GM23248 (cell line): ENCODE data around the gene RAPGEF2. TPM values are rescaled to one million over a fixed set of nuclear protein-coding genes. Genes with fewer than 3 reads are reported as not detected.
A peak's percentile ranks its signal among the peaks of the same experiment; 100 is the strongest.
"Not testable (repeated sequence)": the region's sequence is repeated elsewhere in the genome, so short reads cannot be mapped to it uniquely, and the experiment has no call there.

Experiments used
- DNase-seq: peaks from one replicate; pipeline ENCODE4 v3.0.0-alpha.2; 2015
- H2AFZ ChIP-seq: fragments of 200-600 bp; sonication (generic); 2 replicates; pipeline ENCODE4 v1.6.1; 2016; ENCODE audit warnings: antibody characterized with exemption
- H3F3A ChIP-seq: fragments of 200-600 bp; sonication (generic); 2 replicates; pipeline ENCODE4 v1.6.1; 2016; ENCODE audit warnings: mild to moderate bottlenecking, antibody characterized with exemption, mixed run types; ENCODE audit not compliant: insufficient read depth
- H3K27ac ChIP-seq: fragments of 200-600 bp; sonication (generic); 2 replicates; pipeline ENCODE4 v1.5.1; 2016; ENCODE audit warnings: mild to moderate bottlenecking
- H3K27me3 ChIP-seq: fragments of 200-600 bp; sonication (generic); replicated peaks from 2 replicates; pipeline ENCODE4 v1.6.1; 2016; ENCODE audit warnings: mild to moderate bottlenecking; ENCODE audit not compliant: insufficient read depth
- H3K36me3 ChIP-seq: fragments of 200-600 bp; sonication (generic); 2 replicates; pipeline ENCODE4 v1.6.1; 2016; ENCODE audit warnings: low read depth, mild to moderate bottlenecking
- H3K4me1 ChIP-seq: fragments of 200-600 bp; sonication (generic); 2 replicates; pipeline ENCODE4 v1.6.1; 2016; ENCODE audit warnings: mild to moderate bottlenecking; ENCODE audit not compliant: insufficient read depth
- H3K4me2 ChIP-seq: fragments of 200-600 bp; sonication (generic); one replicate; pipeline ENCODE4 v1.6.1; 2016; ENCODE audit warnings: mild to moderate bottlenecking; ENCODE audit not compliant: unreplicated experiment
- H3K4me3 ChIP-seq: fragments of 200-600 bp; sonication (generic); 2 replicates; pipeline ENCODE4 v1.5.1; 2016; ENCODE audit warnings: mild to moderate bottlenecking
- H3K79me2 ChIP-seq: fragments of 200-600 bp; sonication (generic); 2 replicates; pipeline ENCODE4 v1.6.1; 2016; ENCODE audit warnings: mild to moderate bottlenecking; ENCODE audit not compliant: insufficient read depth
- H3K9ac ChIP-seq: fragments of 200-600 bp; sonication (generic); 2 replicates; pipeline ENCODE4 v1.6.1; 2016; ENCODE audit warnings: mild to moderate bottlenecking
- H3K9me2 ChIP-seq: fragments of 200-600 bp; sonication (generic); 2 replicates; pipeline ENCODE4 v1.6.1; 2016; ENCODE audit warnings: mixed run types, mild to moderate bottlenecking, moderate library complexity; ENCODE audit not compliant: insufficient read depth
- H3K9me3 ChIP-seq: fragments of 200-600 bp; sonication (generic); one replicate; pipeline ENCODE4 v1.6.1; 2017; ENCODE audit warnings: low read depth
- H4K20me1 ChIP-seq: fragments of 200-600 bp; sonication (generic); 2 replicates; pipeline ENCODE4 v1.6.0; 2016; ENCODE audit not compliant: insufficient read depth
- EZH2 ChIP-seq: fragments of 200-600 bp; sonication (generic); IDR thresholded peaks from 2 replicates; pipeline ENCODE4 v1.6.1; 2018; ENCODE audit warnings: antibody characterized with exemption, mild to moderate bottlenecking; ENCODE audit not compliant: insufficient read depth, poor library complexity, severe bottlenecking
- EZH2phosphoT487 ChIP-seq: fragments of 200-600 bp; sonication (generic); IDR thresholded peaks from 2 replicates; pipeline ENCODE4 v1.6.1; 2018; ENCODE audit warnings: antibody characterized with exemption, moderate library complexity, mild to moderate bottlenecking, low read depth; ENCODE audit not compliant: insufficient read depth
- WGBS, 2 experiments: methylation state at CpG; one replicate each; pipeline ENCODE4 v1.1.6; 2015 to 2017; ENCODE audit warnings: low lambda C conversion rate in 2 of 2, low coverage in 1 of 2; ENCODE audit errors: missing lambda C conversion rate in 2 of 2; 5-methylcytosine and 5-hydroxymethylcytosine counted together
- in situ Hi-C: fragments of 300-500 bp; cut with MboI; formaldehyde crosslinking; loops from 2 replicates; pipeline ENCODE4 v1.15.0; 2020
- polyA plus RNA-seq: library from polyadenylated mRNA; unstranded; fragments of >200 nt; fragmentation: Nextera tagmentation; extraction: Ambion mirVana; gene quantifications from 2 replicates; pipeline ENCODE4 v1.2.1, GENCODE V29; 2016
- total RNA-seq: library from RNA; depleted of rRNA; stranded (reverse); fragments of >200 nt; shearing (Covaris generic); gene quantifications from 2 replicates; pipeline ENCODE4 v1.2.3, GENCODE V29; 2014

Gene RAPGEF2
- total and polyA plus RNA-seq, 2 experiments from 2014 or later = 6.6 to 21.7 TPM

- no peak overlapping the region for H3K4me3 ChIP-seq
- H3K4me2 ChIP-seq = no peak overlapping the region
- no peak overlapping the region for H2AFZ ChIP-seq
- no peaks in the 10 kb centered on the region for H4K20me1 ChIP-seq
- H3K36me3 ChIP-seq = no peaks in the 10 kb centered on the region
- TF ChIP-seq EZH2 = no peak
- TF ChIP-seq EZH2phosphoT487 = no peak
- no peak overlapping the region for H3K27ac ChIP-seq
- no peaks in the 10 kb centered on the region for H3K27me3 ChIP-seq
- 74 to 80% methylated on average over 3 of the region's 3 CpGs for WGBS, 2 experiments
- in situ Hi-C loops = no loop called here
- H3F3A ChIP-seq = no peaks in the 10 kb centered on the region
- H3K4me1 ChIP-seq = peaks cover 30% of the 10 kb centered on the region
- no peak overlapping the region for H3K9ac ChIP-seq
- H3K9me2 ChIP-seq = no peaks in the 10 kb centered on the region
- peak; percentile 14 for DNase-seq
- peaks cover 78% of the 10 kb centered on the region for H3K79me2 ChIP-seq
- H3K9me3 ChIP-seq = no peaks in the 10 kb centered on the region
These were observed 76.4 kb downstream of the RAPGEF2 start for GRCh38 chr4:159178979-159179969.

- not testable (repeated sequence) for H3F3A ChIP-seq, H3K27ac ChIP-seq, H4K20me1 ChIP-seq, H3K9me3 ChIP-seq, H3K36me3 ChIP-seq, H3K4me3 ChIP-seq, DNase-seq, H3K9me2 ChIP-seq, H3K9ac ChIP-seq, H3K27me3 ChIP-seq, H2AFZ ChIP-seq, H3K4me2 ChIP-seq
- Histone ChIP-seq H3K79me2 (peaks cover 55% of the 10 kb centered on the region), H3K4me1 (peaks cover 16% of the 10 kb centered on the region)
- WGBS, 2 experiments = 84 to 100% methylated on average over 4 of the region's 4 CpGs
- in situ Hi-C loops = loop anchor here (10.0 kb wide), 1 partner anchor 329 kb away; no protein-coding TSS in a partner anchor
These were observed 81.2 kb downstream of the RAPGEF2 start for GRCh38 chr4:159183885-159184605.

- Histone ChIP-seq H3K79me2 (peaks cover 40% of the 10 kb centered on the region), H3K27me3 (no peaks in the 10 kb centered on the region), H3K4me2 (no peak overlapping the region), H3K9me2 (no peaks in the 10 kb centered on the region), H3K4me1 (peaks cover 8% of the 10 kb centered on the region; the same call in 1 of the 2 replicates), H3F3A (no peaks in the 10 kb centered on the region), H3K36me3 (no peaks in the 10 kb centered on the region), H3K9ac (no peak overlapping the region), H4K20me1 (no peaks in the 10 kb centered on the region), H3K4me3 (no peak overlapping the region), H3K9me3 (no peaks in the 10 kb centered on the region), H3K27ac (no peak overlapping the region), H2AFZ (no peak overlapping the region)
- 95 to 100% methylated on average over 1 of the region's 1 CpG for WGBS, 2 experiments
- in situ Hi-C loops = loop anchor here (10.0 kb wide), 1 partner anchor 331 kb away; no protein-coding TSS in a partner anchor
- TF ChIP-seq EZH2phosphoT487 (no peak), EZH2 (no peak)
- DNase-seq = peak; percentile 14
These were observed 82.7 kb downstream of the RAPGEF2 start for GRCh38 chr4:159185591-159186023.

- no peak overlapping the region for H3K27ac ChIP-seq
- H3K27me3 ChIP-seq = no peaks in the 10 kb centered on the region
- no peak overlapping the region for H3K4me3 ChIP-seq
- H3K9me3 ChIP-seq = no peaks in the 10 kb centered on the region
- no peaks in the 10 kb centered on the region for H3K9me2 ChIP-seq
- in situ Hi-C loops = loop anchor here (10.0 kb wide), 1 partner anchor 334 kb away; no protein-coding TSS in a partner anchor
- no peak overlapping the region for H3K4me2 ChIP-seq
- H3K9ac ChIP-seq = no peak overlapping the region
- H3F3A ChIP-seq = peaks cover 10% of the 10 kb centered on the region; the same call in 1 of the 2 replicates
- no peaks in the 10 kb centered on the region for H3K36me3 ChIP-seq
- H3K4me1 ChIP-seq = peaks cover 24% of the 10 kb centered on the region
- no peaks in the 10 kb centered on the region for H4K20me1 ChIP-seq
- no peak for TF ChIP-seq EZH2
- TF ChIP-seq EZH2phosphoT487 = no peak
- peaks cover 14% of the 10 kb centered on the region for H3K79me2 ChIP-seq
- no peak overlapping the region for H2AFZ ChIP-seq
- no peak for DNase-seq
- WGBS, 2 experiments = 97 to 100% methylated on average over 1 of the region's 1 CpG
These were observed 85.8 kb downstream of the RAPGEF2 start for GRCh38 chr4:159188646-159189045.
